ENCODE results near the gene GPR84. TPM values are rescaled to one million over a fixed set of nuclear protein-coding genes. Genes with fewer than 3 reads are reported as not detected.

The GPR84 gene
- total RNA-seq, 4 donors from 2014 or later, result not detected

DNA sequence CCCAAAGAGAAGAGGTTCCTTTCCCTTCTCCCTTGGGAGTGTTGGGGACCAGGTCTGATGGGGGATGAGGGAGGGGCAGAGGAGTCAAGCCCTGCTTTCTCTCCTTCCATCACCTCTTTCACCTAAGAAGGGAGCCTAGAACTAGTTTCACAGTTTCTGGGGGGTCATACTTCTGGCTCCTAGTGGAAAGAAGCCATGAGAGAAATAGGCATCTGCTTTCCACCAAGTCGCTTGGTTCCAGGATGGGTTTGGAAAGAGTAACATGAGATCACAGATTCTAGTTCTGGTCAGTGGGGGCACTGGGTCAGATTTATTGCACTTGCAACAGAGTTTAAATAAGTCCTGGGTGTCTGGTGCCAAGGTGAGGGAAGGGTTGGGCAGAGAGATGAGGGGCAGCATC lies 30.7 kb upstream of the GPR84 start:
- H3K27me3 ChIP-seq, result no peaks in the 10 kb centered on the region
- H3K4me1 ChIP-seq, result peaks cover 5 to 13% (median 8%) of the 10 kb centered on the region in 4 donors
- H3K36me3 ChIP-seq, result peaks cover 0 to 31% (median 15%) of the 10 kb centered on the region in 4 donors

DNA sequence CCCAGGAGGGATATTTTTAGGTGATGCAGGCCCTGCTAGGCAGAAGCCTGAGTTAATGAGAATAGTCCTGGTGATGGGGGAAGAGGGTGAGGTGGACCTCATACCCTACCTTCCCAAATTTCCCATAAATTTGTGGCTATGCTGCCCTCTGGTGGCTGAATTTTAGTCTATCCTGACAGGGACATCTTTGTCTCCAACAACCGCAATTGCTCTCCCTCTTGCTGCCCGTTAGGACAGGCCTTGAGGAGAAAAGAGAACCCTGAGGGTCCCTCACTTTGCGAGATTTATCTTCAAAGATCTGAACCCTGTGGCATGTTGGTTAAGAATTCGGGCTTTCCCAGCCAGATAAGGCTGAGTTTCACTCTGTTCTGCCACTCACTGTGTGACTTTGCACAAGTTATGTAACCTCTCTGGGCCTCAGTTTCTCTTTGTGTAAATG lies 30.0 kb upstream of the GPR84 start:
- H3K27me3 ChIP-seq, result no peaks in the 10 kb centered on the region
- no peak overlapping the region for H3K4me3 ChIP-seq
- H3K27ac ChIP-seq, result peak overlapping the region in 3 of 4 donors; percentile 0 to 42 (median 22)
- peaks cover 0 to 31% (median 13%) of the 10 kb centered on the region in 4 donors for H3K36me3 ChIP-seq
- intact Hi-C loops (cut with DNase I; ENCODE audit: low total_unique reads), result no loop called here
- peaks cover 5 to 13% (median 8%) of the 10 kb centered on the region in 4 donors for H3K4me1 ChIP-seq
- WGBS, 2 donors (ENCODE audit: low coverage in 1 of 2), result 0 to 24% methylated on average over 1 to 4 of the region's 4 CpGs
- DNase-seq, result peak; percentile 57
- H3K9me3 ChIP-seq, result no peaks in the 10 kb centered on the region
- in situ Hi-C loops (cut with MboI; ENCODE audit: low pct_ligation_motif_present in 1 of 4, low pct_unique_long_range_greater_than_20kb in 1 of 4, low sequenced_read_pairs in 3 of 4), result no loop called here
- TF ChIP-seq, protein P1, sequence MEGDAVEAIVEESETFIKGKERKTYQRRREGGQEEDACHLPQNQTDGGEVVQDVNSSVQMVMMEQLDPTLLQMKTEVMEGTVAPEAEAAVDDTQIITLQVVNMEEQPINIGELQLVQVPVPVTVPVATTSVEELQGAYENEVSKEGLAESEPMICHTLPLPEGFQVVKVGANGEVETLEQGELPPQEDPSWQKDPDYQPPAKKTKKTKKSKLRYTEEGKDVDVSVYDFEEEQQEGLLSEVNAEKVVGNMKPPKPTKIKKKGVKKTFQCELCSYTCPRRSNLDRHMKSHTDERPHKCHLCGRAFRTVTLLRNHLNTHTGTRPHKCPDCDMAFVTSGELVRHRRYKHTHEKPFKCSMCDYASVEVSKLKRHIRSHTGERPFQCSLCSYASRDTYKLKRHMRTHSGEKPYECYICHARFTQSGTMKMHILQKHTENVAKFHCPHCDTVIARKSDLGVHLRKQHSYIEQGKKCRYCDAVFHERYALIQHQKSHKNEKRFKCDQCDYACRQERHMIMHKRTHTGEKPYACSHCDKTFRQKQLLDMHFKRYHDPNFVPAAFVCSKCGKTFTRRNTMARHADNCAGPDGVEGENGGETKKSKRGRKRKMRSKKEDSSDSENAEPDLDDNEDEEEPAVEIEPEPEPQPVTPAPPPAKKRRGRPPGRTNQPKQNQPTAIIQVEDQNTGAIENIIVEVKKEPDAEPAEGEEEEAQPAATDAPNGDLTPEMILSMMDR (IDR thresholded peaks at IDR 0.05), result peak; percentile 62 to 72 (median 67)
- TF ChIP-seq POLR2A (IDR thresholded peaks at IDR 0.05) (no peak), POLR2AphosphoS5 (IDR thresholded peaks at IDR 0.05) (no peak), EP300 (IDR thresholded peaks at IDR 0.05; ENCODE audit: low read depth) (no peak)

More for the DNA sequence above, 30.7 kb upstream of the GPR84 start:
- no peaks in the 10 kb centered on the region for H3K9me3 ChIP-seq
- in situ Hi-C loops (cut with MboI; ENCODE audit: low pct_ligation_motif_present in 1 of 4, low pct_unique_long_range_greater_than_20kb in 1 of 4, low sequenced_read_pairs in 3 of 4) (loop anchor here in 2 of 4 donors (5.0 kb wide), 2 partner anchors 42 to 47 kb away; no protein-coding TSS in a partner anchor), intact Hi-C loops (cut with DNase I; ENCODE audit: low total_unique reads) (no loop called here)
- TF ChIP-seq POLR2AphosphoS5 (IDR thresholded peaks at IDR 0.05) (peak in 1 of 3 donors; percentile 25), POLR2A (IDR thresholded peaks at IDR 0.05) (no peak)
- no peak overlapping the region for H3K4me3 ChIP-seq
- H3K27ac ChIP-seq, result peak overlapping the region in 1 of 4 donors; percentile 7
- DNase-seq, result no peak
- 100% methylated on average over 1 of the region's 1 CpG; no CpG with 5 or more reads in 1 of the 2 donors for WGBS, 2 donors (ENCODE audit: low coverage in 1 of 2)

DNA sequence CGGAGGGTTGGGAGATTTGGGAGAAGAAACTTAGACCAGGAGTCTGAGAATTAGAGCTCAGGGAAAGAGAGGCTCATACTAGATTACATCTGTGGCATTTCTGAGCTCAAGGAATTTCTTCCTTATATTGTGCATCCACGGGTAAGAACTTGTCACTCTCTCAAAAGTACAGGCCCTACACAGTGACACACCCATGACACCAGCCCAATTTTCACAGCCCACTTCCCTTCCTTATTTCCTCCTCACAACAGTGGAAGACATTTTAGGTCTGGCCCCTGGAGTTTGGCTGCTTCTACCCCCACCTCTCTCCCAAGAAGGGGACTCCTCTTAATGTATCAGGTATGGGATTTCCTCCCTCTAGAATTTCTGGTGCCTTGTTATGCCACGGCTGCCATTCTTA lies 29.5 kb upstream of the GPR84 start:
- no peaks in the 10 kb centered on the region for H3K27me3 ChIP-seq
- H3K36me3 ChIP-seq, result peaks cover 0 to 28% (median 12%) of the 10 kb centered on the region in 4 donors
- 41 to 55% methylated on average over 3 of the region's 3 CpGs for WGBS, 2 donors (ENCODE audit: low coverage in 1 of 2)
- no peak overlapping the region for H3K4me3 ChIP-seq
- peaks cover 5 to 13% (median 8%) of the 10 kb centered on the region in 4 donors for H3K4me1 ChIP-seq
- H3K9me3 ChIP-seq, result no peaks in the 10 kb centered on the region
- in situ Hi-C loops (cut with MboI; ENCODE audit: low pct_ligation_motif_present in 1 of 4, low pct_unique_long_range_greater_than_20kb in 1 of 4, low sequenced_read_pairs in 3 of 4) (no loop called here), intact Hi-C loops (cut with DNase I; ENCODE audit: low total_unique reads) (no loop called here)
- H3K27ac ChIP-seq, result peak overlapping the region in 3 of 4 donors; percentile 0 to 42 (median 22)
- DNase-seq, result no peak
- TF ChIP-seq POLR2AphosphoS5 (IDR thresholded peaks at IDR 0.05) (no peak), POLR2A (IDR thresholded peaks at IDR 0.05) (no peak), EP300 (IDR thresholded peaks at IDR 0.05; ENCODE audit: low read depth) (no peak)
- TF ChIP-seq, protein P1 (IDR thresholded peaks at IDR 0.05), result no peak

DNA sequence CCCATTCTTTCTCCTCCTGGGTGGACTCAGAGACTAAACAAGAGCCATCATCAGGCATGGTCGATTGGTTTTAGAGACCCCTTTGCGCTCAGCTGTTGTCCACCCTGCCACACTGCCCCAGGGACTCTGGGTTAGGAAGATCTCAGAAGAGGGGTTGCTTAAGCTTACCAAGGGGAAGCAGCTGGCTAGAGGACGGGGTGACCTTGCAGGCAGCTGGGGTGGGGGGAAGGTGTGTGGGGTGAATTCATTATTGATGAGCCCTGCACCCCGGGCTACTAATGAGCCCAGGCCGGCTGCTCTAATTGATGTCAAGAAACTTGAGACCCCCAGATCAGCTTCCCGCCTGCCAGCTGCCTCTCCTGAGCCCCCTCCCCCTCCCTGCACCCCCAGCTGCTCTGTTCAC lies 28.9 kb upstream of the GPR84 start:
- no peak for DNase-seq
- no peak overlapping the region for H3K4me3 ChIP-seq
- in situ Hi-C loops (cut with MboI; ENCODE audit: low pct_ligation_motif_present in 1 of 4, low pct_unique_long_range_greater_than_20kb in 1 of 4, low sequenced_read_pairs in 3 of 4), result no loop called here
- WGBS, 2 donors (ENCODE audit: low coverage in 1 of 2), result 68% methylated on average over 6 of the region's 6 CpGs; no CpG with 5 or more reads in 1 of the 2 donors
- H3K36me3 ChIP-seq, result peaks cover 0 to 23% (median 9%) of the 10 kb centered on the region in 4 donors
- intact Hi-C loops (cut with DNase I; ENCODE audit: low total_unique reads), result no loop called here
- no peaks in the 10 kb centered on the region for H3K9me3 ChIP-seq
- no peak for TF ChIP-seq EP300 (IDR thresholded peaks at IDR 0.05; ENCODE audit: low read depth)
- no peak for TF ChIP-seq POLR2A (IDR thresholded peaks at IDR 0.05)
- TF ChIP-seq POLR2AphosphoS5 (IDR thresholded peaks at IDR 0.05), result no peak
- TF ChIP-seq, protein P1 (IDR thresholded peaks at IDR 0.05), result no peak
- H3K27ac ChIP-seq, result peak overlapping the region in 1 of 4 donors; percentile 42
- H3K4me1 ChIP-seq, result peaks cover 5 to 15% (median 8%) of the 10 kb centered on the region in 4 donors
- H3K27me3 ChIP-seq, result no peaks in the 10 kb centered on the region

Data from transverse colon (tissue), 4 donors.